ENCODE measurements around the gene AMH.

GRCh38 chr19:2254064-2254872, 5.1 kb downstream of the AMH start:
- TF ChIP-seq CTCF (IDR thresholded peaks at IDR 0.05) (peak; percentile 69), EZH2 (IDR thresholded peaks at IDR 0.05) (no peak), EZH2phosphoT487 (IDR thresholded peaks at IDR 0.05) (no peak)
